GM18873 (cell line): ENCODE results near the gene LDLRAD4.

ENCODE experiments used
- ATAC-seq: cut with Tn5 transposase; IDR thresholded peaks from one replicate; pipeline ENCODE4 v1.9.1; 2021; ENCODE audit warnings: mild to moderate bottlenecking, moderate library complexity, moderate number of reproducible peaks; ENCODE audit not compliant: unreplicated experiment, low FRiP score

The LDLRAD4 gene

GRCh38 chr18:13363359-13363758, 144.8 kb downstream of the LDLRAD4 start:
- no peak for ATAC-seq

GRCh38 chr18:13364721-13365205, 146.2 kb downstream of the LDLRAD4 start:
- no peak for ATAC-seq

- ATAC-seq: no peak
These were observed 147.6 kb downstream of the LDLRAD4 start for GRCh38 chr18:13366131-13366530.

- ATAC-seq: no peak
These were observed 148.0 kb downstream of the LDLRAD4 start for GRCh38 chr18:13366541-13366940.

GRCh38 chr18:13366962-13367892, 148.7 kb downstream of the LDLRAD4 start:
- ATAC-seq: no peak

GRCh38 chr18:13368080-13368813, 149.7 kb downstream of the LDLRAD4 start:
- ATAC-seq: no peak

- no peak for ATAC-seq
These were observed 150.8 kb downstream of the LDLRAD4 start for GRCh38 chr18:13369353-13369752.

GRCh38 chr18:13369756-13370510, 151.4 kb downstream of the LDLRAD4 start:
- no peak for ATAC-seq

- no peak for ATAC-seq
These were observed 152.6 kb downstream of the LDLRAD4 start for GRCh38 chr18:13370995-13371625.

GRCh38 chr18:13371689-13372418, 153.3 kb downstream of the LDLRAD4 start:
- no peak for ATAC-seq

- no peak for ATAC-seq
These were observed 154.0 kb downstream of the LDLRAD4 start for GRCh38 chr18:13372531-13372951.

- no peak for ATAC-seq
These were observed 155.5 kb downstream of the LDLRAD4 start for GRCh38 chr18:13374096-13374467.

- ATAC-seq: no peak
These were observed 156.1 kb downstream of the LDLRAD4 start for GRCh38 chr18:13374468-13375301.

GRCh38 chr18:13375302-13376255, 157.0 kb downstream of the LDLRAD4 start:
- peak; percentile 94 for ATAC-seq

GRCh38 chr18:13376298-13376840, 157.8 kb downstream of the LDLRAD4 start:
- ATAC-seq: no peak

- no peak for ATAC-seq
These were observed 158.3 kb downstream of the LDLRAD4 start for GRCh38 chr18:13376841-13377351.

- ATAC-seq: no peak
These were observed 158.9 kb downstream of the LDLRAD4 start for GRCh38 chr18:13377496-13377895.
